SJSA1 (cell line): ENCODE measurements around the gene SAMD4A. TPM values are rescaled to one million over a fixed set of nuclear protein-coding genes. Genes with fewer than 3 reads are reported as not detected.

Experiments used
- DNase-seq, 2 experiments: peaks; one replicate each; pipeline ENCODE4 v3.0.0-alpha.2; 2015 to 2020; ENCODE audit warnings: low spot score in 2 of 2, low read depth in 1 of 2
- H3K27ac ChIP-seq: fragments of 250-450 bp; sonication (Bioruptor Pico); 2 replicates; pipeline ENCODE4 v1.5.1; 2020; ENCODE audit warnings: mild to moderate bottlenecking, moderate library complexity
- H3K27me3 ChIP-seq: fragments of 250-450 bp; sonication (Bioruptor Pico); replicated peaks from 2 replicates; pipeline ENCODE4 v1.5.1; 2020; ENCODE audit warnings: mild to moderate bottlenecking, moderate library complexity
- H3K36me3 ChIP-seq: fragments of 250-450 bp; sonication (Bioruptor Pico); 2 replicates; pipeline ENCODE4 v1.5.1; 2020; ENCODE audit warnings: mild to moderate bottlenecking
- H3K4me1 ChIP-seq: fragments of 250-450 bp; sonication (Bioruptor Pico); replicated peaks from 2 replicates; pipeline ENCODE4 v1.6.1; 2021; ENCODE audit warnings: mild to moderate bottlenecking
- H3K4me3 ChIP-seq: fragments of 250-450 bp; sonication (Bioruptor Pico); 2 replicates; pipeline ENCODE4 v1.5.1; 2020; ENCODE audit warnings: mild to moderate bottlenecking
- H3K9me3 ChIP-seq: fragments of 250-450 bp; sonication (Bioruptor Pico); replicated peaks from 2 replicates; pipeline ENCODE4 v1.5.1; 2020; ENCODE audit warnings: mild to moderate bottlenecking
- total RNA-seq: library from RNA; depleted of rRNA; stranded (reverse); fragments of >200 nt; shearing (Covaris generic); gene quantifications from 2 replicates; pipeline ENCODE4 v1.2.3, GENCODE V29; 2014

Gene SAMD4A
- total RNA-seq, 1 experiment from 2014 or later: 31.6 TPM

GRCh38 chr14:54805070-54805444, 238.1 kb downstream of the SAMD4A start:
- no peak for DNase-seq
- H3K4me1 ChIP-seq: peaks cover 3% of the 10 kb centered on the region; the same call in 1 of the 2 replicates
- no peak overlapping the region for H3K27ac ChIP-seq
- no peak overlapping the region for H3K4me3 ChIP-seq
- no peaks in the 10 kb centered on the region for H3K27me3 ChIP-seq
- no peaks in the 10 kb centered on the region for H3K36me3 ChIP-seq
- no peaks in the 10 kb centered on the region for H3K9me3 ChIP-seq

GRCh38 chr14:54805445-54806322, 238.8 kb downstream of the SAMD4A start:
- no peak overlapping the region for H3K4me3 ChIP-seq

GRCh38 chr14:54806616-54807015, 239.7 kb downstream of the SAMD4A start:
- Histone ChIP-seq H3K36me3 (no peaks in the 10 kb centered on the region), H3K27me3 (no peaks in the 10 kb centered on the region), H3K27ac (no peak overlapping the region), H3K9me3 (no peaks in the 10 kb centered on the region), H3K4me3 (no peak overlapping the region), H3K4me1 (peaks cover 3% of the 10 kb centered on the region; the same call in 1 of the 2 replicates)
- no peak for DNase-seq

More at GRCh38 chr14:54805445-54806322, 238.8 kb downstream of the SAMD4A start:
- peaks cover 3% of the 10 kb centered on the region; the same call in 1 of the 2 replicates for H3K4me1 ChIP-seq
- no peaks in the 10 kb centered on the region for H3K9me3 ChIP-seq
- no peaks in the 10 kb centered on the region for H3K27me3 ChIP-seq
- H3K27ac ChIP-seq: no peak overlapping the region
- peak; percentile 79 to 81 for DNase-seq
- H3K36me3 ChIP-seq: no peaks in the 10 kb centered on the region

- no peak overlapping the region for H3K27ac ChIP-seq
- no peaks in the 10 kb centered on the region for H3K36me3 ChIP-seq
- no peaks in the 10 kb centered on the region for H3K9me3 ChIP-seq
- no peak overlapping the region for H3K4me3 ChIP-seq
- no peaks in the 10 kb centered on the region for H3K27me3 ChIP-seq
- no peak for DNase-seq
- peaks cover 3% of the 10 kb centered on the region; the same call in 1 of the 2 replicates for H3K4me1 ChIP-seq
Measured at GRCh38 chr14:54807428-54807827, 240.5 kb downstream of the SAMD4A start.

GRCh38 chr14:54807881-54808280, 241.0 kb downstream of the SAMD4A start:
- H3K27me3 ChIP-seq: no peaks in the 10 kb centered on the region
- DNase-seq: no peak
- no peak overlapping the region for H3K27ac ChIP-seq
- no peak overlapping the region for H3K4me3 ChIP-seq
- peaks cover 3% of the 10 kb centered on the region; the same call in 1 of the 2 replicates for H3K4me1 ChIP-seq
- no peaks in the 10 kb centered on the region for H3K9me3 ChIP-seq
- no peaks in the 10 kb centered on the region for H3K36me3 ChIP-seq

- Histone ChIP-seq H3K4me1 (peaks cover 3% of the 10 kb centered on the region; the same call in 1 of the 2 replicates), H3K4me3 (no peak overlapping the region), H3K27me3 (no peaks in the 10 kb centered on the region), H3K9me3 (no peaks in the 10 kb centered on the region), H3K36me3 (no peaks in the 10 kb centered on the region), H3K27ac (no peak overlapping the region)
- DNase-seq: no peak
Measured at GRCh38 chr14:54808326-54809161, 241.6 kb downstream of the SAMD4A start.

GRCh38 chr14:54809767-54810166, 242.8 kb downstream of the SAMD4A start:
- H3K4me3 ChIP-seq: no peak overlapping the region
- no peaks in the 10 kb centered on the region for H3K27me3 ChIP-seq
- peaks cover 3% of the 10 kb centered on the region; the same call in 1 of the 2 replicates for H3K4me1 ChIP-seq
- H3K9me3 ChIP-seq: no peaks in the 10 kb centered on the region
- no peak for DNase-seq
- H3K36me3 ChIP-seq: no peaks in the 10 kb centered on the region
- H3K27ac ChIP-seq: no peak overlapping the region

GRCh38 chr14:54812617-54813016, 245.7 kb downstream of the SAMD4A start:
- Histone ChIP-seq H3K27ac (no peak overlapping the region), H3K27me3 (no peaks in the 10 kb centered on the region), H3K9me3 (no peaks in the 10 kb centered on the region), H3K4me1 (no peaks in the 10 kb centered on the region), H3K4me3 (no peak overlapping the region), H3K36me3 (no peaks in the 10 kb centered on the region)
- no peak for DNase-seq

GRCh38 chr14:54813081-54813480, 246.2 kb downstream of the SAMD4A start:
- H3K4me3 ChIP-seq: no peak overlapping the region
- H3K4me1 ChIP-seq: no peaks in the 10 kb centered on the region
- no peaks in the 10 kb centered on the region for H3K27me3 ChIP-seq

GRCh38 chr14:54814076-54814475, 247.1 kb downstream of the SAMD4A start:
- Histone ChIP-seq H3K4me1 (0 out of 2 replicates have a peak, but pooled peaks cover 3% of the 10 kb centered on the region), H3K27me3 (no peaks in the 10 kb centered on the region), H3K27ac (no peak overlapping the region), H3K36me3 (no peaks in the 10 kb centered on the region), H3K9me3 (no peaks in the 10 kb centered on the region), H3K4me3 (no peak overlapping the region)
- no peak for DNase-seq

More at GRCh38 chr14:54813081-54813480, 246.2 kb downstream of the SAMD4A start:
- H3K36me3 ChIP-seq: no peaks in the 10 kb centered on the region
- no peak overlapping the region for H3K27ac ChIP-seq
- DNase-seq: no peak
- H3K9me3 ChIP-seq: no peaks in the 10 kb centered on the region

- H3K27ac ChIP-seq: no peak overlapping the region
Measured at GRCh38 chr14:54815016-54815415, 248.1 kb downstream of the SAMD4A start.

GRCh38 chr14:54815515-54815914, 248.6 kb downstream of the SAMD4A start:
- H3K36me3 ChIP-seq: no peaks in the 10 kb centered on the region

More at GRCh38 chr14:54815016-54815415, 248.1 kb downstream of the SAMD4A start:
- Histone ChIP-seq H3K36me3 (no peaks in the 10 kb centered on the region), H3K4me1 (0 out of 2 replicates have a peak, but pooled peaks cover 3% of the 10 kb centered on the region), H3K9me3 (no peaks in the 10 kb centered on the region), H3K27me3 (no peaks in the 10 kb centered on the region), H3K4me3 (no peak overlapping the region)
- DNase-seq: no peak

GRCh38 chr14:54816450-54816849, 249.5 kb downstream of the SAMD4A start:
- H3K4me3 ChIP-seq: no peak overlapping the region
- no peaks in the 10 kb centered on the region for H3K9me3 ChIP-seq
- no peak for DNase-seq
- no peak overlapping the region for H3K27ac ChIP-seq
- H3K4me1 ChIP-seq: 0 out of 2 replicates have a peak, but pooled peaks cover 3% of the 10 kb centered on the region
- H3K36me3 ChIP-seq: no peaks in the 10 kb centered on the region
- no peaks in the 10 kb centered on the region for H3K27me3 ChIP-seq

More at GRCh38 chr14:54815515-54815914, 248.6 kb downstream of the SAMD4A start:
- Histone ChIP-seq H3K4me1 (0 out of 2 replicates have a peak, but pooled peaks cover 3% of the 10 kb centered on the region), H3K9me3 (no peaks in the 10 kb centered on the region), H3K27me3 (no peaks in the 10 kb centered on the region), H3K4me3 (no peak overlapping the region), H3K27ac (no peak overlapping the region)
- DNase-seq: no peak
